WTC11 (cell line): ENCODE results near the gene XAB2. TPM values are rescaled to one million over a fixed set of nuclear protein-coding genes. Genes with fewer than 3 reads are reported as not detected.

Experiments used
- ATAC-seq: fragments of 200-7000 bp; cut with Tn5 transposase; 2 replicates; pipeline ENCODE4 v1.10.0; 2021; ENCODE audit warnings: mild to moderate bottlenecking, moderate library complexity
- Bru-seq: library from RNA; stranded (reverse); fragments of 400-500 nt; gene quantifications from one replicate; lab custom pipeline; 2021; lab: Mats Ljungman, UMichigan
- CTCF ChIA-PET: fragments of 300-600 bp; sonication (Branson Sonifier 250); formaldehyde crosslinking; loops from one replicate; lab custom pipeline; 2021; ENCODE audit warnings: antibody characterized with exemption; lab: Charles Lee
- POLR2A ChIA-PET: fragments of 350-600 bp; sonication (Branson Sonifier 250); formaldehyde crosslinking; loops from one replicate; lab custom pipeline; 2021; ENCODE audit warnings: antibody characterized with exemption; lab: Charles Lee
- DNase-seq: peaks from one replicate; pipeline ENCODE4 v3.0.0; 2021; ENCODE audit warnings: low spot score
- H3K27ac Mint-ChIP-seq: 2 replicates; pipeline ENCODE4 v1.8.0; 2021; ENCODE audit warnings: mixed read lengths
- H3K27me3 Mint-ChIP-seq: 2 replicates; pipeline ENCODE4 v1.8.0; 2021; ENCODE audit warnings: low read depth, mild to moderate bottlenecking, moderate library complexity, mixed read lengths
- H3K36me3 Mint-ChIP-seq: 2 replicates; pipeline ENCODE4 v1.8.0; 2021; ENCODE audit warnings: mixed read lengths
- H3K4me1 Mint-ChIP-seq: 2 replicates; pipeline ENCODE4 v1.8.0; 2022; ENCODE audit warnings: mixed read lengths
- H3K4me3 Mint-ChIP-seq: 2 replicates; pipeline ENCODE4 v1.8.0; 2021; ENCODE audit warnings: mild to moderate bottlenecking, moderate library complexity, mixed read lengths
- H3K9me3 Mint-ChIP-seq: 2 replicates; pipeline ENCODE4 v1.8.0; 2021; ENCODE audit warnings: mixed read lengths
- CREM ChIP-seq: sonication (generic); formaldehyde crosslinking; IDR thresholded peaks from 2 replicates; pipeline ENCODE4 v1.8.1; 2022; ENCODE audit warnings: mild to moderate bottlenecking, missing genetic modification reagents, moderate library complexity
- ELF4 ChIP-seq: sonication (generic); formaldehyde crosslinking; IDR thresholded peaks from 2 replicates; pipeline ENCODE4 v1.8.1; 2022; ENCODE audit warnings: low read depth, mild to moderate bottlenecking, moderate library complexity, missing genetic modification reagents
- FOXK1 ChIP-seq: sonication (generic); formaldehyde crosslinking; IDR thresholded peaks from 2 replicates; pipeline ENCODE4 v1.8.0; 2022; ENCODE audit warnings: mild to moderate bottlenecking, moderate library complexity, missing genetic modification reagents
- FOXP1 ChIP-seq: sonication (generic); formaldehyde crosslinking; IDR thresholded peaks from 2 replicates; pipeline ENCODE4 v1.8.0; 2022; ENCODE audit warnings: missing genetic modification reagents, mild to moderate bottlenecking, moderate library complexity, borderline replicate concordance
- FOXP4 ChIP-seq: sonication (generic); formaldehyde crosslinking; IDR thresholded peaks from 2 replicates; pipeline ENCODE4 v1.8.0; 2022; ENCODE audit warnings: mild to moderate bottlenecking, missing genetic modification reagents
- GABPB1 ChIP-seq: sonication (generic); formaldehyde crosslinking; IDR thresholded peaks from 2 replicates; pipeline ENCODE4 v1.8.1; 2023; ENCODE audit warnings: mild to moderate bottlenecking, missing genetic modification reagents
- IRF2 ChIP-seq: sonication (generic); formaldehyde crosslinking; IDR thresholded peaks from 2 replicates; pipeline ENCODE4 v1.8.0; 2022; ENCODE audit warnings: low read depth, missing genetic modification reagents, borderline replicate concordance
- MXD4 ChIP-seq: fragments of 250-450 bp; sonication (Bioruptor Pico); IDR thresholded peaks from 2 replicates; pipeline ENCODE4 v1.8.0; 2021; ENCODE audit warnings: mild to moderate bottlenecking, moderate library complexity, borderline replicate concordance
- NFE2L1 ChIP-seq: sonication (generic); formaldehyde crosslinking; IDR thresholded peaks from 2 replicates; pipeline ENCODE4 v1.8.1; 2023; ENCODE audit warnings: missing genetic modification reagents
- NFYB ChIP-seq: sonication (generic); formaldehyde crosslinking; conservative IDR thresholded peaks from 2 replicates; pipeline ENCODE4 v1.8.0; 2022; ENCODE audit warnings: low read depth, missing genetic modification reagents
- OVOL2 ChIP-seq: fragments of 250-450 bp; sonication (Bioruptor Pico); IDR thresholded peaks from 2 replicates; pipeline ENCODE4 v1.9.0; 2021; ENCODE audit warnings: mild to moderate bottlenecking, borderline replicate concordance
- PRRX2 ChIP-seq: fragments of 250-450 bp; sonication (Bioruptor Pico); IDR thresholded peaks from 2 replicates; pipeline ENCODE4 v1.8.0; 2021; ENCODE audit warnings: mild to moderate bottlenecking
- SP1 ChIP-seq: sonication (generic); formaldehyde crosslinking; conservative IDR thresholded peaks from 2 replicates; pipeline ENCODE4 v1.8.1; 2022; ENCODE audit warnings: missing genetic modification reagents
- TCF7 ChIP-seq: sonication (generic); formaldehyde crosslinking; IDR thresholded peaks from 2 replicates; pipeline ENCODE4 v1.8.0; 2022; ENCODE audit warnings: mild to moderate bottlenecking, low read depth, missing genetic modification reagents, moderate library complexity
- ZBTB21 ChIP-seq: sonication (generic); formaldehyde crosslinking; IDR thresholded peaks from 2 replicates; pipeline ENCODE4 v1.8.1; 2023; ENCODE audit warnings: mild to moderate bottlenecking, missing genetic modification reagents, borderline replicate concordance
- ZNF317 ChIP-seq: sonication (generic); formaldehyde crosslinking; IDR thresholded peaks from 2 replicates; pipeline ENCODE4 v1.8.1; 2023; ENCODE audit warnings: low read depth, mild to moderate bottlenecking, moderate library complexity, missing genetic modification reagents, borderline replicate concordance
- long read RNA-seq, 3 experiments: library from RNA in 1 of 3; library from capped mRNA in 1 of 3; library from polyadenylated mRNA in 1 of 3; unstranded in 2 of 3; stranded (forward) in 1 of 3; transcript quantifications; one replicate each; pipeline ENCODE4 v2.0.0, GENCODE V29; 2021
- total RNA-seq: library from RNA; stranded (reverse); gene quantifications from 3 replicates; pipeline ENCODE4 v1.2.3, GENCODE V29; 2021
- TF ChIP-seq, protein P1 (sequence below): sonication (generic); formaldehyde crosslinking; IDR thresholded peaks from 2 replicates; pipeline ENCODE4 v1.8.1; 2023; ENCODE audit warnings: mild to moderate bottlenecking, missing genetic modification reagents, borderline replicate concordance
- TF ChIP-seq, protein P2 (sequence below): fragments of 250-450 bp; sonication (Bioruptor Pico); IDR thresholded peaks from 2 replicates; pipeline ENCODE4 v1.9.0; 2021; ENCODE audit warnings: moderate library complexity, mild to moderate bottlenecking, inconsistent platforms, borderline replicate concordance
- TF ChIP-seq, protein P3 (sequence below): sonication (generic); formaldehyde crosslinking; IDR thresholded peaks from 2 replicates; pipeline ENCODE4 v1.8.0; 2022; ENCODE audit warnings: mild to moderate bottlenecking, missing genetic modification reagents
- TF ChIP-seq, protein P4 (sequence below): sonication (generic); formaldehyde crosslinking; IDR thresholded peaks from 2 replicates; pipeline ENCODE4 v1.8.1; 2023; ENCODE audit warnings: mild to moderate bottlenecking, missing genetic modification reagents
- TF ChIP-seq, protein P5 (sequence below): fragments of 250-450 bp; sonication (Bioruptor Pico); IDR thresholded peaks from 2 replicates; pipeline ENCODE4 v1.9.0; 2021; ENCODE audit warnings: mild to moderate bottlenecking

Gene XAB2
- 65.7 to 71.9 TPM (median 67.4 TPM) in 3 replicates for total RNA-seq
- percentile 57 among the genes with signal in this experiment for Bru-seq, nascent RNA
- long read RNA-seq, experiment 1, transcript XAB2-201 (19 exons, 2,667 nt): major isoform, 203 of 254 reads
- long read RNA-seq, experiment 1, partial matches to known transcripts: 23 of 254 reads
- long read RNA-seq, experiment 1, other reads (novel, unspliced or antisense): 28 of 254 reads
- long read RNA-seq, experiment 2, transcript XAB2-201 (19 exons, 2,667 nt): major isoform, 23 of 78 reads
- long read RNA-seq, experiment 2, partial matches to known transcripts: 25 of 78 reads
- long read RNA-seq, experiment 2, other reads (novel, unspliced or antisense): 30 of 78 reads
- long read RNA-seq, experiment 3, transcript XAB2-201 (19 exons, 2,667 nt): major isoform, 21 of 23 reads
- long read RNA-seq, experiment 3, partial matches to known transcripts: 1 of 23 reads
- long read RNA-seq, experiment 3, other reads (novel, unspliced or antisense): 1 of 23 reads

DNA sequence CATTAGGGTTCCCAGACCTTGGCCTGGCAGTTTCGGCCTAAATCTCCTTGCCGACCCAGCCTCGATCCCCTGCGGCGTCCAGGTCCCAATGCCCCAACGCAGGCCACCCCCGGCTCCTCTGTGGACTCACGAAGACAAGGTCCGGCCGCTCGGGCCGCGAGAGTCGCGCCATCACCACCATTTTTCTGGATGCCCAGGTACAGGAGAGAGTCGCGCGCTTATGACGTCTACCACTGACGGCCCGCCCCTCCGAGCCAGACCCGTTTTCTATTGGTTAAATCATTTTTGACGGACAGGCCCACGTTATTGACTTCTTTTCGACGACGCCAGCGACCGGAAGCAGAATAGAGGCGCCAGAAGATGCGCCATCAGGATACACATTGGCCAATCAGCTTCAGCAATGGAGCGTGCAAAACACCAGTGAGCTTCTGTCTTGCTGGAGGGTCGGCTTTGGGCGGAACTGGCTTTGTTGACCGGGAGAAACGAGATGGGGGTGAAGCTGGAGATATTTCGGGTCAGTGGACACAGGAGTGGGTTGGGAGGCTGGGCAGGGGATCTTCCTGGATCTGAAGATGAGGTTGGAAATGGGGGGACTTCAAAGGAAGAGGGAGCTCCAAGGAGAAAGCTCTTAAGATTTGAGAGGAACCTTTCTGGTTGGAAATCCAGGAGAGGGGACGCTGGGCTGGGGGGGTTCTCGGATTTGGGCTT, at the start of gene XAB2, which contains the start of gene PET100:
TSS of gene XAB2 (minus strand) at position 199 of the 708 bp plus-strand sequence. CDS start at position 181, 18 bp downstream.
TSS of gene PET100 (plus strand) at position 447 of the 708 bp plus-strand sequence. CDS start at position 488, 41 bp downstream.
- CTCF ChIA-PET: interaction anchor here (0.6 to 2.5 kb wide), 13 partner anchors 9 to 528 kb away, joined by 3 to 32 read pairs (median 3); partner anchors contain the start of gene TRAPPC5
- POLR2A ChIA-PET: interaction anchor here (0.5 to 1.1 kb wide), 4 partner anchors 21 to 1125 kb away, joined by 3 to 12 read pairs (median 6); no protein-coding TSS in a partner anchor
- peak within 1 kb of the TSS; percentile 90 for H3K4me3 Mint-ChIP-seq

DNA sequence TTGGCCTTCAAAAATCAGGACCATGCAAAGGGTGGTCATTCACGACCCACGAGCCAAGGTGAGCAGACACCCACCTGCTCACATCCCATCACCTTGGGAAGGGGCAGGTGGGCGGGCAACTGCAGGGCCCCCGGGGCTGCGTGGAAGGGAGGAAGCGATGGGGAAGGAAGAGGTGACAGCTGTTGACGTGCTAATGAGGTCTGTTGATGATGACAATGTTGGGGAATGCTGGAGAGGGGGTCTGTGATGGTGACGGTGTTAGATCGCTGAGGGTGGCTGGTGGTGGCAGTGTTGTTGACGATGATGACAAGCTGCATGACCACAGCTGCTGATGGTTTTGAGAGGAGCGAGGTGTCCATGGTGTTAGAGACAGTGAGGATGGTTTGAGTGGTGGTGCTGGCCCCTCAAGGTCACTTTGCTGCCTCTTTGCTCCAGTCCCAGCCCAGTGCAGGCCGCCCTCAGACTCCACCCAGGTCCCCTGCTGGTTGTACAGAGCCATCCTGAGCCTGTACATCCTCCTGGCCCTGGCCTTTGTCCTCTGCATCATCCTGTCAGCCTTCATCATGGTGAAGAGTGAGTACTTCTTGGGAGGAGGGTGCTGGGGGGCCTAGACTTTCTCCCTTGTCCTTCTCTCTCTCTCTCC, 48.4 kb upstream of the XAB2 start:
- peaks cover 57% of the 10 kb centered on the region for H3K27me3 Mint-ChIP-seq
- H3K9me3 Mint-ChIP-seq: peaks cover 5% of the 10 kb centered on the region
- POLR2A ChIA-PET: no interaction called here
- DNase-seq (no peak), ATAC-seq (no peak)
- no peak overlapping the region for H3K27ac Mint-ChIP-seq
- peaks cover 5% of the 10 kb centered on the region for H3K36me3 Mint-ChIP-seq
- H3K4me3 Mint-ChIP-seq: no peak overlapping the region
- CTCF ChIA-PET: interaction anchor here (0.9 to 1.7 kb wide), 3 partner anchors 36 to 122 kb away, joined by 3 to 10 read pairs (median 9); no protein-coding TSS in a partner anchor
- H3K4me1 Mint-ChIP-seq: peaks cover 9% of the 10 kb centered on the region
- TF ChIP-seq FOXP4 (no peak), PRRX2 (CRISPR knock-in tag) (no peak), IRF2 (CRISPR knock-in tag) (no peak), TCF7 (CRISPR knock-in tag) (no peak), NFE2L1 (CRISPR knock-in tag) (no peak), ZBTB21 (CRISPR knock-in tag) (no peak), FOXP1 (no peak), MXD4 (CRISPR knock-in tag) (no peak), CREM (CRISPR knock-in tag) (no peak)
- TF ChIP-seq, protein P1, sequence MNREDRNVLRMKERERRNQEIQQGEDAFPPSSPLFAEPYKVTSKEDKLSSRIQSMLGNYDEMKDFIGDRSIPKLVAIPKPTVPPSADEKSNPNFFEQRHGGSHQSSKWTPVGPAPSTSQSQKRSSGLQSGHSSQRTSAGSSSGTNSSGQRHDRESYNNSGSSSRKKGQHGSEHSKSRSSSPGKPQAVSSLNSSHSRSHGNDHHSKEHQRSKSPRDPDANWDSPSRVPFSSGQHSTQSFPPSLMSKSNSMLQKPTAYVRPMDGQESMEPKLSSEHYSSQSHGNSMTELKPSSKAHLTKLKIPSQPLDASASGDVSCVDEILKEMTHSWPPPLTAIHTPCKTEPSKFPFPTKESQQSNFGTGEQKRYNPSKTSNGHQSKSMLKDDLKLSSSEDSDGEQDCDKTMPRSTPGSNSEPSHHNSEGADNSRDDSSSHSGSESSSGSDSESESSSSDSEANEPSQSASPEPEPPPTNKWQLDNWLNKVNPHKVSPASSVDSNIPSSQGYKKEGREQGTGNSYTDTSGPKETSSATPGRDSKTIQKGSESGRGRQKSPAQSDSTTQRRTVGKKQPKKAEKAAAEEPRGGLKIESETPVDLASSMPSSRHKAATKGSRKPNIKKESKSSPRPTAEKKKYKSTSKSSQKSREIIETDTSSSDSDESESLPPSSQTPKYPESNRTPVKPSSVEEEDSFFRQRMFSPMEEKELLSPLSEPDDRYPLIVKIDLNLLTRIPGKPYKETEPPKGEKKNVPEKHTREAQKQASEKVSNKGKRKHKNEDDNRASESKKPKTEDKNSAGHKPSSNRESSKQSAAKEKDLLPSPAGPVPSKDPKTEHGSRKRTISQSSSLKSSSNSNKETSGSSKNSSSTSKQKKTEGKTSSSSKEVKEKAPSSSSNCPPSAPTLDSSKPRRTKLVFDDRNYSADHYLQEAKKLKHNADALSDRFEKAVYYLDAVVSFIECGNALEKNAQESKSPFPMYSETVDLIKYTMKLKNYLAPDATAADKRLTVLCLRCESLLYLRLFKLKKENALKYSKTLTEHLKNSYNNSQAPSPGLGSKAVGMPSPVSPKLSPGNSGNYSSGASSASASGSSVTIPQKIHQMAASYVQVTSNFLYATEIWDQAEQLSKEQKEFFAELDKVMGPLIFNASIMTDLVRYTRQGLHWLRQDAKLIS (CRISPR knock-in tag): no peak
- TF ChIP-seq, protein P2, sequence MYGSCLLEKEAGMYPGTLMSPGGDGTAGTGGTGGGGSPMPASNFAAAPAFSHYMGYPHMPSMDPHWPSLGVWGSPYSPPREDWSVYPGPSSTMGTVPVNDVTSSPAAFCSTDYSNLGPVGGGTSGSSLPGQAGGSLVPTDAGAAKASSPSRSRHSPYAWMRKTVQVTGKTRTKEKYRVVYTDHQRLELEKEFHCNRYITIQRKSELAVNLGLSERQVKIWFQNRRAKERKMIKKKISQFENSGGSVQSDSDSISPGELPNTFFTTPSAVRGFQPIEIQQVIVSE (CRISPR knock-in tag): no peak

More for the DNA sequence above, at the start of gene XAB2, which contains the start of gene PET100:
- H3K27ac Mint-ChIP-seq: peak within 1 kb of the TSS; percentile 98
- H3K36me3 Mint-ChIP-seq: peaks cover 12% of the 10 kb centered on the region
- peaks cover 24% of the 10 kb centered on the region for H3K4me1 Mint-ChIP-seq
- ATAC-seq (peak; percentile 95), DNase-seq (peak; percentile 92)
- TF ChIP-seq, protein P3, sequence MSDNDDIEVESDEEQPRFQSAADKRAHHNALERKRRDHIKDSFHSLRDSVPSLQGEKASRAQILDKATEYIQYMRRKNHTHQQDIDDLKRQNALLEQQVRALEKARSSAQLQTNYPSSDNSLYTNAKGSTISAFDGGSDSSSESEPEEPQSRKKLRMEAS: peak; percentile 57
- TF ChIP-seq ELF4 (CRISPR knock-in tag) (no peak), OVOL2 (CRISPR knock-in tag) (no peak), FOXK1 (CRISPR knock-in tag) (peak; percentile 99), ZNF317 (CRISPR knock-in tag) (no peak), SP1 (CRISPR knock-in tag) (peak; percentile 82), CREM (CRISPR knock-in tag) (peak; percentile 98), GABPB1 (CRISPR knock-in tag) (peak; percentile 70), NFYB (CRISPR knock-in tag) (peak; percentile 96)
- TF ChIP-seq, protein P4, sequence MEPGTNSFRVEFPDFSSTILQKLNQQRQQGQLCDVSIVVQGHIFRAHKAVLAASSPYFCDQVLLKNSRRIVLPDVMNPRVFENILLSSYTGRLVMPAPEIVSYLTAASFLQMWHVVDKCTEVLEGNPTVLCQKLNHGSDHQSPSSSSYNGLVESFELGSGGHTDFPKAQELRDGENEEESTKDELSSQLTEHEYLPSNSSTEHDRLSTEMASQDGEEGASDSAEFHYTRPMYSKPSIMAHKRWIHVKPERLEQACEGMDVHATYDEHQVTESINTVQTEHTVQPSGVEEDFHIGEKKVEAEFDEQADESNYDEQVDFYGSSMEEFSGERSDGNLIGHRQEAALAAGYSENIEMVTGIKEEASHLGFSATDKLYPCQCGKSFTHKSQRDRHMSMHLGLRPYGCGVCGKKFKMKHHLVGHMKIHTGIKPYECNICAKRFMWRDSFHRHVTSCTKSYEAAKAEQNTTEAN: no peak
- TF ChIP-seq, protein P5, sequence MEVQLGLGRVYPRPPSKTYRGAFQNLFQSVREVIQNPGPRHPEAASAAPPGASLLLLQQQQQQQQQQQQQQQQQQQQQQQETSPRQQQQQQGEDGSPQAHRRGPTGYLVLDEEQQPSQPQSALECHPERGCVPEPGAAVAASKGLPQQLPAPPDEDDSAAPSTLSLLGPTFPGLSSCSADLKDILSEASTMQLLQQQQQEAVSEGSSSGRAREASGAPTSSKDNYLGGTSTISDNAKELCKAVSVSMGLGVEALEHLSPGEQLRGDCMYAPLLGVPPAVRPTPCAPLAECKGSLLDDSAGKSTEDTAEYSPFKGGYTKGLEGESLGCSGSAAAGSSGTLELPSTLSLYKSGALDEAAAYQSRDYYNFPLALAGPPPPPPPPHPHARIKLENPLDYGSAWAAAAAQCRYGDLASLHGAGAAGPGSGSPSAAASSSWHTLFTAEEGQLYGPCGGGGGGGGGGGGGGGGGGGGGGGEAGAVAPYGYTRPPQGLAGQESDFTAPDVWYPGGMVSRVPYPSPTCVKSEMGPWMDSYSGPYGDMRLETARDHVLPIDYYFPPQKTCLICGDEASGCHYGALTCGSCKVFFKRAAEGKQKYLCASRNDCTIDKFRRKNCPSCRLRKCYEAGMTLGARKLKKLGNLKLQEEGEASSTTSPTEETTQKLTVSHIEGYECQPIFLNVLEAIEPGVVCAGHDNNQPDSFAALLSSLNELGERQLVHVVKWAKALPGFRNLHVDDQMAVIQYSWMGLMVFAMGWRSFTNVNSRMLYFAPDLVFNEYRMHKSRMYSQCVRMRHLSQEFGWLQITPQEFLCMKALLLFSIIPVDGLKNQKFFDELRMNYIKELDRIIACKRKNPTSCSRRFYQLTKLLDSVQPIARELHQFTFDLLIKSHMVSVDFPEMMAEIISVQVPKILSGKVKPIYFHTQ (CRISPR knock-in tag): no peak
- peaks cover 6% of the 10 kb centered on the region for H3K27me3 Mint-ChIP-seq
- H3K9me3 Mint-ChIP-seq: no peaks in the 10 kb centered on the region
